GM12878 (cell line): ENCODE measurements around the gene ASB3. TPM values are rescaled to one million over a fixed set of nuclear protein-coding genes. Genes with fewer than 3 reads are reported as not detected.

ENCODE experiments used
- CBX3 ChIP-seq: fragments of 200-600 bp; sonication (generic); IDR thresholded peaks from 2 replicates; pipeline ENCODE4 v1.6.1; 2016; ENCODE audit warnings: low read depth, borderline replicate concordance
- GATAD2B ChIP-seq: fragments of 450-650 bp; conservative IDR thresholded peaks from 2 replicates; pipeline ENCODE4 v1.6.1; 2017; ENCODE audit warnings: low read depth, mild to moderate bottlenecking, moderate library complexity
- MTA3 ChIP-seq: IDR thresholded peaks from 2 replicates; pipeline ENCODE4 v1.6.1; 2012; ENCODE audit warnings: low read length, inconsistent platforms, borderline replicate concordance
- NFYB ChIP-seq: IDR thresholded peaks from 2 replicates; pipeline ENCODE4 v1.6.1; 2011; ENCODE audit warnings: low read depth, mild to moderate bottlenecking, low read length, improper control_type of control experiment, moderate library complexity; ENCODE audit not compliant: insufficient read depth
- SIX5 ChIP-seq: IDR thresholded peaks from 2 replicates; pipeline ENCODE4 v1.6.1; 2011; ENCODE audit warnings: mild to moderate bottlenecking, low read depth, low read length, moderate library complexity; ENCODE audit not compliant: severe bottlenecking
- SPI1 ChIP-seq: IDR thresholded peaks from 2 replicates; pipeline ENCODE4 v1.6.1; 2011; ENCODE audit warnings: low read depth, mild to moderate bottlenecking, low read length, moderate library complexity, borderline replicate concordance; ENCODE audit not compliant: insufficient read depth
- USF1 ChIP-seq: IDR thresholded peaks from 2 replicates; pipeline ENCODE4 v1.6.1; 2011; ENCODE audit warnings: borderline replicate concordance, low read depth, mild to moderate bottlenecking, moderate library complexity, mixed read lengths, low read length; ENCODE audit not compliant: insufficient read depth; ENCODE audit errors: extremely low read length
- polyA plus RNA-seq, 11 experiments: library from polyadenylated mRNA; depleted of rRNA in 4 of 11; unstranded in 6 of 11; stranded (reverse) in 5 of 11; fragments of >200 nt; fragmentation: Nextera tagmentation in 4 of 11; fragmentation: Illumina TruSeq in 1 of 11; extraction: Ambion mirVana in 4 of 11; extraction: Trizol in 1 of 11; gene quantifications; 1 replicate in 1 of 11; 2 replicates in 10 of 11; pipeline versions ENCODE4 v1.2.1 to v1.2.3, GENCODE V29; 2011 to 2016; ENCODE audit warnings: inconsistent platforms in 2 of 11, missing spikeins in 2 of 11, low read depth in 1 of 11
- total RNA-seq, 4 experiments: library from RNA; depleted of rRNA in 3 of 4; stranded (reverse); fragments of >200 nt in 3 of 4; fragmentation: Illumina TruSeq in 1 of 4; extraction: Trizol in 1 of 4; gene quantifications; 2 replicates each; pipeline versions ENCODE4 v1.2.1 to v1.2.3, GENCODE V29; 2013 to 2021
- TF ChIP-seq, protein P1 (sequence below): IDR thresholded peaks from 2 replicates; pipeline ENCODE4 v1.6.1; 2012; ENCODE audit warnings: improper control_type of control experiment, low read depth, low read length; ENCODE audit not compliant: insufficient replicate concordance

ASB3 gene
- total and polyA plus RNA-seq, 10 of the 15 experiments (the other 5 are each of a cell fraction or from before 2014, with no cell fraction given), result 16.4 to 30.9 (median 22.6) TPM

GRCh38 chr2:53635694-53636093 lies 151.1 kb downstream of the ASB3 start (continued):
- TF ChIP-seq USF1 (no peak), CBX3 (no peak), GATAD2B (no peak), NFYB (no peak), SIX5 (no peak), SPI1 (no peak), MTA3 (no peak)
- TF ChIP-seq, protein P1, sequence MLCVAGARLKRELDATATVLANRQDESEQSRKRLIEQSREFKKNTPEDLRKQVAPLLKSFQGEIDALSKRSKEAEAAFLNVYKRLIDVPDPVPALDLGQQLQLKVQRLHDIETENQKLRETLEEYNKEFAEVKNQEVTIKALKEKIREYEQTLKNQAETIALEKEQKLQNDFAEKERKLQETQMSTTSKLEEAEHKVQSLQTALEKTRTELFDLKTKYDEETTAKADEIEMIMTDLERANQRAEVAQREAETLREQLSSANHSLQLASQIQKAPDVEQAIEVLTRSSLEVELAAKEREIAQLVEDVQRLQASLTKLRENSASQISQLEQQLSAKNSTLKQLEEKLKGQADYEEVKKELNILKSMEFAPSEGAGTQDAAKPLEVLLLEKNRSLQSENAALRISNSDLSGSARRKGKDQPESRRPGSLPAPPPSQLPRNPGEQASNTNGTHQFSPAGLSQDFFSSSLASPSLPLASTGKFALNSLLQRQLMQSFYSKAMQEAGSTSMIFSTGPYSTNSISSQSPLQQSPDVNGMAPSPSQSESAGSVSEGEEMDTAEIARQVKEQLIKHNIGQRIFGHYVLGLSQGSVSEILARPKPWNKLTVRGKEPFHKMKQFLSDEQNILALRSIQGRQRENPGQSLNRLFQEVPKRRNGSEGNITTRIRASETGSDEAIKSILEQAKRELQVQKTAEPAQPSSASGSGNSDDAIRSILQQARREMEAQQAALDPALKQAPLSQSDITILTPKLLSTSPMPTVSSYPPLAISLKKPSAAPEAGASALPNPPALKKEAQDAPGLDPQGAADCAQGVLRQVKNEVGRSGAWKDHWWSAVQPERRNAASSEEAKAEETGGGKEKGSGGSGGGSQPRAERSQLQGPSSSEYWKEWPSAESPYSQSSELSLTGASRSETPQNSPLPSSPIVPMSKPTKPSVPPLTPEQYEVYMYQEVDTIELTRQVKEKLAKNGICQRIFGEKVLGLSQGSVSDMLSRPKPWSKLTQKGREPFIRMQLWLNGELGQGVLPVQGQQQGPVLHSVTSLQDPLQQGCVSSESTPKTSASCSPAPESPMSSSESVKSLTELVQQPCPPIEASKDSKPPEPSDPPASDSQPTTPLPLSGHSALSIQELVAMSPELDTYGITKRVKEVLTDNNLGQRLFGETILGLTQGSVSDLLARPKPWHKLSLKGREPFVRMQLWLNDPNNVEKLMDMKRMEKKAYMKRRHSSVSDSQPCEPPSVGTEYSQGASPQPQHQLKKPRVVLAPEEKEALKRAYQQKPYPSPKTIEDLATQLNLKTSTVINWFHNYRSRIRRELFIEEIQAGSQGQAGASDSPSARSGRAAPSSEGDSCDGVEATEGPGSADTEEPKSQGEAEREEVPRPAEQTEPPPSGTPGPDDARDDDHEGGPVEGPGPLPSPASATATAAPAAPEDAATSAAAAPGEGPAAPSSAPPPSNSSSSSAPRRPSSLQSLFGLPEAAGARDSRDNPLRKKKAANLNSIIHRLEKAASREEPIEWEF, result no peak
